Measurements from ENCODE around the gene GCNT4.

DNA sequence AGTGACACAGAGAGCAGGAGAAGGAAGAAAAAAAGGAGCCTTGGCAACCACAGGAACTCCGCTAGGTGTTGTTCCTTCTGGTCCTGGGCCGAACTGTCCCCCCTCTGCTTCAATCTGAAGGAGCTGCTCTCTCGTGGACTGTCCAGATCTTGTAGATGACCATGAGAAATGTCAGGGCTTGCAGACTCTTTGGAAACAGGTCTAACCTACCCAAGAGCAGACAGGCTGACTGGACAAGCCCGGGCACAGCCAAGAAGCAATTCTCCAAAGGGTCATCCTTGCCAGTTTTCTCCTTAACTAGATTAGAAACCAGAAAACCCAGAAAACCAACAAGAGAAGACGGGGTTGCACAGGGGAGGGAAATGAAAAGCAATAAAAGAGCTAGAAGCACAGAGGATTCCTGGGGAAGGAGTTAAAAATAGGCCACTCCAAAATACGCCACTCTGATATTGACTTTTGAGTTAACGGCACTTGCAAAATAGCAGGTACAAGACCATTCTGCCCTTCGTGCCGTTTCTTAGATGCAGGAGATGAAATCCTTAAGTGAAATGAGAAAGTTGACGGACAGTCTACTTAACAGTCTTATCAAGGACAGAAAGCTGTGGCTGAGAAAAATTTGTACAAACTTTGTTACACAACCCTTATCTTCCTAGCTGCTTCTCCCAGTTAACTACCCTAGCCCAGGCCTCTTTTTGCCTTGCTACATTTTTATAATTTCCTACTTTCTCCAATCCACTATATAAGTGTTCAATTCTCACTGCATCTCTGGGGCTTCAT is 5.8 kb downstream of the GCNT4 start:
- TF ChIP-seq POLR2AphosphoS5 (IDR thresholded peaks at IDR 0.05; ENCODE audit: low read depth, low read length) (no peak), SIN3A (IDR thresholded peaks at IDR 0.05; ENCODE audit: borderline replicate concordance, insufficient read depth, low read length) (no peak), TAF1 (IDR thresholded peaks at IDR 0.05; ENCODE audit: borderline replicate concordance, insufficient read depth, low read length) (no peak)
- TF ChIP-seq, protein P1, sequence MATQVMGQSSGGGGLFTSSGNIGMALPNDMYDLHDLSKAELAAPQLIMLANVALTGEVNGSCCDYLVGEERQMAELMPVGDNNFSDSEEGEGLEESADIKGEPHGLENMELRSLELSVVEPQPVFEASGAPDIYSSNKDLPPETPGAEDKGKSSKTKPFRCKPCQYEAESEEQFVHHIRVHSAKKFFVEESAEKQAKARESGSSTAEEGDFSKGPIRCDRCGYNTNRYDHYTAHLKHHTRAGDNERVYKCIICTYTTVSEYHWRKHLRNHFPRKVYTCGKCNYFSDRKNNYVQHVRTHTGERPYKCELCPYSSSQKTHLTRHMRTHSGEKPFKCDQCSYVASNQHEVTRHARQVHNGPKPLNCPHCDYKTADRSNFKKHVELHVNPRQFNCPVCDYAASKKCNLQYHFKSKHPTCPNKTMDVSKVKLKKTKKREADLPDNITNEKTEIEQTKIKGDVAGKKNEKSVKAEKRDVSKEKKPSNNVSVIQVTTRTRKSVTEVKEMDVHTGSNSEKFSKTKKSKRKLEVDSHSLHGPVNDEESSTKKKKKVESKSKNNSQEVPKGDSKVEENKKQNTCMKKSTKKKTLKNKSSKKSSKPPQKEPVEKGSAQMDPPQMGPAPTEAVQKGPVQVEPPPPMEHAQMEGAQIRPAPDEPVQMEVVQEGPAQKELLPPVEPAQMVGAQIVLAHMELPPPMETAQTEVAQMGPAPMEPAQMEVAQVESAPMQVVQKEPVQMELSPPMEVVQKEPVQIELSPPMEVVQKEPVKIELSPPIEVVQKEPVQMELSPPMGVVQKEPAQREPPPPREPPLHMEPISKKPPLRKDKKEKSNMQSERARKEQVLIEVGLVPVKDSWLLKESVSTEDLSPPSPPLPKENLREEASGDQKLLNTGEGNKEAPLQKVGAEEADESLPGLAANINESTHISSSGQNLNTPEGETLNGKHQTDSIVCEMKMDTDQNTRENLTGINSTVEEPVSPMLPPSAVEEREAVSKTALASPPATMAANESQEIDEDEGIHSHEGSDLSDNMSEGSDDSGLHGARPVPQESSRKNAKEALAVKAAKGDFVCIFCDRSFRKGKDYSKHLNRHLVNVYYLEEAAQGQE (IDR thresholded peaks at IDR 0.05; ENCODE audit: insufficient read depth in 1 of 2, low read depth in 2 of 2, low read length in 2 of 2), result no peak

Data from PFSK-1 (cell line).